Measurements from ENCODE around the gene MED13L.
"Not testable (repeated sequence)": the region's sequence is repeated elsewhere in the genome, so short reads cannot be mapped to it uniquely, and the experiment has no call there.

Gene MED13L

GRCh38 chr12:116040402-116040801, 237.1 kb downstream of the MED13L start:
- no peak for DNase-seq

DNA sequence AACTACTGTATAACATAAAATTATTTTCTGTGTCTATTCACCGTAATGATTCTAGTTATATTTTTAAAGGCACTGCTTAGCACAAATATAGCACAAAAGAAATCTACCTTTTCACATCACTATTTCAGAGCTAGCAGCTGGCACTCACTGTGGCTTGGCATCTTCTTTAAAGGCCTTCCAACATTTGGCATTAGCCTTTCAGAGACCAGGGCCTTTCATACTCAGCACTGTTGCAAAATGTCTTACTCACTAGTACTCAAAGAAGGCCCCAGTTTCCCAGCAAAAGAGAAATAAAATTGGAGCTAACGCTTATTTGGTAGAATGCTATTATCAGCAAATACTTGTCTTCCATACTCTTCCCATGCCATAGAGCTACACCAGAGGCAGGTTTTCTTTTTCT, 238.4 kb downstream of the MED13L start:
- DNase-seq, result no peak

DNA sequence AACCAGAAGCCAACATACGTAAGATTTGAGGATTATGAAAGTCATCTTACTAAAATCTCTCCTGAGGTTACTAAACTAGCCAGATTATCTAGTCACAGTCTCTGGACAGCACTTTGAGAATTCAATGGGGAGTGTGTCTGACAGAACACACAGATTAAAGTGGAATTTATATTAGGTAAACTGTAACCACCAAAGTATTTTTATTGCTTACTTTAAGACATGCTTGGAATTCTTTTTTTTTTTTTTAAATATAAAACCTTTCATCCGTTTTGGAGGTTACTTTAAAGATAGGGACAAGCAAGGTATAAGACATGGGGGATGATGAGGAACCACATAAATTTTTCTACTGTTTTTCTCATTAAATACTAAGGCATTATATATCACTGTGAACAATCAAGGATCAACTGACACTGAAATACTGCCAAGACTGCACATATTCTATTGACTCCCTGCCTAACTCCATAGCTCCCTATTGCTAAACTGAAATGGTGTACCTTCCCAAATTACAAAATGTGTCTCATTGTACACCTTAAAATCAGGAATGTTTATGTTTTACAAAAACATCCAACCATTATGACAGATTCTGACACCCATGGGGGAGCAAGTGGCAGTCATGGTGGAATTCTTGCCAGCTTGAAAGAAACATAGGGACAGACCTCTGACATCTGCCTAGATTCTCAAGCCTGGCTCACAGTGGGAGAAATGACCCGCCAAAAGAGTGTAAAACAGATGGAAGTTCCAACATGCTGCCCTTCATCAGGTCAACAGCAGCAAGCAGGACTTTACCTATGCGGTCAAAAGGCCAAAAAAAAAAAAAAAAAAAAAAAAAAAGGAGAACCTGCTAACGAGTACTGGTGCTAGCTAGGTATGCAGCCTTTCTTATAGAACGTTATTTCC, 239.3 kb downstream of the MED13L start:
- no peak for DNase-seq

- DNase-seq, result no peak
Observed at GRCh38 chr12:116033765-116034164, 243.7 kb downstream of the MED13L start.

DNA sequence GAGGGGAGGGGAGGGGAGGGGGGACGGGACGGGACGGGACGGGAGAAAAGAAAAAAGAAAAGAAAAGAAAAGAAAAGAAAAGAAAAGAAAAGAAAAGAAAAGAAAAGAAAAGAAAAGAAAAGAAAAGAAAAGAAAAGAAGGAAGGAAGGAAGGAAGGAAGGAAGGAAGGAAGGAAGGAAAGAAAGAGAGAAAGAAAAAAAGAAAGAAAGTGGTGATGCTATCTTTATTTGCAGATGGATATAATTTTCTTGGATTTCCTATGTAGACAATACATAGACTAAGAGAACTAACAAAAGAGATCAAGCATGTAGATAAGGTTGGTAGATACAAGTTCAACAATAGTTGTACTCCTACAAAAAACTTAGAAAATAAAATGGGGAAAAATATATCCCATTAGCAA, 245.9 kb downstream of the MED13L start:
- not testable (repeated sequence) for DNase-seq

DNA sequence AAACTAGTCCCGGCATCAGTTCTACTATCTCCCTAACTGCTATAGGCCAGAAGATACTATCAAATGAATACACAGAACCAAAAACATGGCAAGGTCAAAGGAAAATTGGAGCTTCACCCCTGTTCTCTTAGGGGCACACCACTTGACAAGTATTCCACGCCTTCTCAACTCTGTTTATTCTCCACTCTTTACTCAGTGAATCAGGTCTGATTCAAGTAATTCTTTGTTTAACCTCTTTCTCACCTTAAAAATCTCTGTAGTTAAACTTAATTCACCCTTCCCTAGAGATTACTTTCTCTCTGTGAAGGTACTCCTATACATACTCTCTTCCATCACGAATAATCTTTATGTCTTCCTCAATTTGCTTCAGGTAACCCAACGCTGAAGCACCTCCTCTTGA, 248.9 kb downstream of the MED13L start:
- no peak for DNase-seq

- DNase-seq, result no peak
Observed at GRCh38 chr12:116027551-116027821, 250.0 kb downstream of the MED13L start.

DNA sequence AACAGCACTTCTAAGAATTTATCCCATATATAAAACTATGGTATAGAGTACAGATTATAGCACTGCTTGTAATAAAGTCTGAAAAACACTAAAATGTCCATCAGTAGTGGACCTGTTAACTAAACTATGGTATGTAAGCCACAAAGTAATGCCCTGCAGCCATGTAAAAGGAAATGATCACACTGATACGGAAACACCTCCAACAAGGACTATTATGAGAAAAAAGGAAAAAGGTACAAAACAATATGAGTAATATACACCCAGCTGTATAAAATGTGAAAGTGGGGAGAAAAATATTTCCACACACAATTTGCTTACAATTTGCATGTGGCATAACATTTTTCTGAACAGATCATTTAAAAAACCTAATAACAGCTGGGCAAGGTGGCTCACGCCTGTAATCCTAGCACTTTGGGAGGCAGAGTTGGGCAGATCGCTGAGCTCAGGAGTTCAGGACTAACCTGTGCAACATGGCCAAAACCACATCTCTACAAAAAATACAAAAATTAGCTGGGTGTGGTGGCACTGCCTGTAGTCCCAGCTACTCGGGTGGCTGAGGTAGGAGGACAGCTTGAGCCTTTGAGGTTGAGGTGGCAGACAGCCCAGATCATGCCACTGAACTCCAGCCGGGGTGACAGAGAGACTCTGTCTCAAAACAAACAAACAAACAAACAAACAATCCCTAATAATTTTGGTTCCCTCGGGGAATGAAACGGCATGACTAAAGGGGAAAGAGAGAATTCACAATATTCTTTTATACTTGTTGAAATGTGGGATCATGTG, 250.5 kb downstream of the MED13L start:
- DNase-seq, result no peak

DNA sequence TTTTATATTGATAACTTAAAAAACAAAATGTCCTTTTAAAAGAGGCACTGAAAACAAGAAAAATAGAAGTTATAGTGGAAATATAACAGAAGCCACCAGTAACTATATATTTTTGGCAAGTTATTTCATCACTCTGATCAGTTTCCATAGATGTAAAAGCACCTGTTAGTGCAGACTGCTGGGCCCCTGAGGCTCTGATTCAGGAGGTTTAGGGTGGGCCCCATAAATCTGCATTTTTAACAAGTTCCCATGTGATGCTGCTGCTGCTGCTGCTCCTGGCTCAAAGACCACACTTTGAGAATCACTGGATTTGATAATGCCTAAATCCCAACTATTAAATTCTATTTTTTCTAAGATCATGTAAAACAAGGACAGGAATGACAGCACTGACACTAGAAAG, 251.1 kb downstream of the MED13L start:
- no peak for DNase-seq

- DNase-seq, result no peak
Observed at GRCh38 chr12:116024769-116025168, 252.7 kb downstream of the MED13L start.

GRCh38 chr12:116019415-116019814, 258.1 kb downstream of the MED13L start:
- DNase-seq, result no peak

DNA sequence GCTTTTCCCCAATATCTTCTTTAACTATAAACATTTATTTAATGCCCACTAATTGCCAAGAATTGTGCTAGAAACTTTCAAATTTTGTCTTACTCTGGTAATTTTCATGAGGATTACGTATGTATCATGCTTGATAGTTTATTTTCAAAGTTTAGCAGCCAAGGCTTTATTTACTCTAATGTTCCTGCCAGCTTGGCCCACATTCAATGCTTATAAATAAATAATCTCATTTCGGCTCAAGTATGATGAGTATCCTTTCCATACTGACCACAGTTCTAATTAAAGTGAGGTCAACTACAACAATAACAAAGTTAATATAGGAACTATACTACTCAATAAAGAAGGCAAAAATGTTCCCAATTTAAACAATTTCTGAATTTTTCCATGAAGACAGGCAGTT, 259.2 kb downstream of the MED13L start:
- DNase-seq, result no peak

GRCh38 chr12:116015525-116015924, 262.0 kb downstream of the MED13L start:
- no peak for DNase-seq

- no peak for DNase-seq
Observed at GRCh38 chr12:116012757-116013156, 264.7 kb downstream of the MED13L start.

GRCh38 chr12:116011217-116011616, 266.3 kb downstream of the MED13L start:
- DNase-seq, result no peak

DNA sequence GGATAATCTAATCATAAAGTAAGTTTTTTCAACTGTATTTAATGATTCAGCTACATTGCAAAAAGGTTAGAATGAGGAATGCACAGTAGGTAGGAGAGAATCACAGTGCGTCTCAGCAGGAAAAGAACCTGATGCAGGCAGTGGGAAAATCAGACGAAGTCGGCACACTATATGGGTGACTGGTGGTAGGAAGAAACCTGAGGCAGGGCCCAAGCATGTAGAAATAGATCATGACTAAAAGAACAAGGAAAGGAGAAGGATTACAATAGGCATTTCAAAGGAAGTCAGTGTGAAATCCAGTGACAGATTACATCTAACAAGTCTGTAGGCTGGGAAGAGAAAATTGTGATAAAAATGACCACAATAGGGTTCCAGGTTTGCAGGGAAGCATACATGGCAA, 267.0 kb downstream of the MED13L start:
- DNase-seq, result no peak

DNA sequence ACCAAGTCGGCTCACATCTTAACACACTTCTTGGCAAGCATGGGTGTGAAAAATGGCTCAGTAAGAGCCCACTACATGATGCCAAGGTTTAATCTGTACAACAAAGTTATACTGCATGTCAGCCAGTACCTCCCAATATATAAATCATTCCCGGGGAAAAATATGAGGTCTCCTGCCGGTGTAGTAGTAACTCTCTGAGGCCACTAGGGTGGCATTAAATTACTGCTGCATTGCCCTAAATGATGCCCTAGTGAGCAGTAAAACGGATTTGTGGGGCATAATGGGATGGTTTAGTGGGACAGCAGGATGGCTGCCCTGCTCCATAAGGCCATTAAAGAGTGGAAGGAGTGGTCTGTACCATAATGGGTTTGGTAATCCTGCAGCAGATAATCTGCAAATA, 267.7 kb downstream of the MED13L start:
- DNase-seq, result no peak

- DNase-seq, result no peak
Observed at GRCh38 chr12:116006141-116006540, 271.4 kb downstream of the MED13L start.

- DNase-seq, result no peak
Observed at GRCh38 chr12:116002890-116003536, 274.5 kb downstream of the MED13L start.

DNA sequence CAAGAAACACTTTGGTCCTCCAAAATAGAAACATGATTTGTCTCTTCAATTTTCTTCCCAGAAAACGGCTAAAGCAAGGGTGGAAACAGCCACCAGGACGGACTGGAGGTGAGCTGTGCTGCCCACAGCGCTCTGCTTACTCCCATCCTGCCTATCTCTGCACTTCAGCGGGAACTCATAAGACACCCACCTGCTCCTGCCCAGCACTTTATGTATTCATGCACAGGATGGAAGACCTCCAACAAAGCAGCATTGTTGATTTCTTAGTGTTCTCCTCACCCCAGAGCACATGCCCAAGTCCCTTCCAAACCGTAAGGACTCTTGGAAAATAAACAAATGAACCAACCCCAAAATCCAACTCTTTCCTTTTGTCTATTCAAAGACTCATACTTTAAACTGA, 277.2 kb downstream of the MED13L start:
- no peak for DNase-seq

DNA sequence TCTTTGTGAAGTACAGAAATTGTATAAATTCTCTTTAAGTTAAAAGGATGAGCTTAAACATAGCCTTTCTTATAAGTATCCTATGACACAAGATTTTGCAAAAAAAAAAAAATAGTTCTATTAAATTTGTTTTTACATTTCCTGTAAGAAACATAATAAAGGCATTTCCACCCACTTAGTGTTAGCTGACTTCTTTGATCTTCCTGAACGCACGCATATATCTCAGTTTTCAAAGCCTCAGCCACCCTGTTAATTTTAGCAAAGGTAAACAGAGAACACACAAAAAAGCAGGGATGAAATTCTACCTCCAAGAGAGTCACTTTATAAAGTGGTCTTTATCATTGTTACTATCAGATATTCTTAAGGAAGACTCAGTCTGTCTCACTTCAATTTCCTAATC, 277.9 kb downstream of the MED13L start:
- DNase-seq, result no peak

GRCh38 chr12:115998794-115999478, 278.6 kb downstream of the MED13L start:
- DNase-seq, result no peak

- no peak for DNase-seq
Observed at GRCh38 chr12:115998119-115998633, 279.3 kb downstream of the MED13L start.
